Loucy (cell line): ENCODE results near the gene PPFIBP2.

Experiments used
- H2AFZ ChIP-seq: fragments of 200-600 bp; sonication (generic); 2 replicates; pipeline ENCODE4 v1.6.0; 2016; ENCODE audit warnings: antibody characterized with exemption, mild to moderate bottlenecking, low read length, moderate library complexity
- H3F3A ChIP-seq: fragments of 200-600 bp; 2 replicates; pipeline ENCODE4 v1.6.0; 2016; ENCODE audit warnings: antibody characterized with exemption, low read depth, mild to moderate bottlenecking
- H3K27me3 ChIP-seq: fragments of 200-600 bp; sonication (generic); 2 replicates; pipeline ENCODE4 v1.6.1; 2014; ENCODE audit warnings: low read length, mild to moderate bottlenecking; ENCODE audit not compliant: insufficient read depth, poor library complexity, severe bottlenecking
- H3K36me3 ChIP-seq: fragments of 200-600 bp; sonication (generic); 2 replicates; pipeline ENCODE4 v1.6.1; 2016; ENCODE audit warnings: low read length; ENCODE audit not compliant: insufficient read depth
- H3K4me1 ChIP-seq: fragments of 200-600 bp; sonication (generic); 2 replicates; pipeline ENCODE4 v1.5.1; 2014; ENCODE audit warnings: low read length, mild to moderate bottlenecking; ENCODE audit not compliant: insufficient read depth, poor library complexity, severe bottlenecking
- H3K4me2 ChIP-seq: fragments of 200-600 bp; sonication (generic); 2 replicates; pipeline ENCODE4 v1.6.0; 2014; ENCODE audit warnings: antibody characterized with exemption, low read length, low read depth, mild to moderate bottlenecking; ENCODE audit not compliant: poor library complexity, severe bottlenecking
- H3K4me3 ChIP-seq: fragments of 200-600 bp; sonication (generic); 2 replicates; pipeline ENCODE4 v1.5.1; 2014; ENCODE audit warnings: low read length, mild to moderate bottlenecking, mixed read lengths; ENCODE audit not compliant: poor library complexity, severe bottlenecking
- H3K79me2 ChIP-seq: fragments of 200-600 bp; sonication (generic); 2 replicates; pipeline ENCODE4 v1.6.1; 2014; ENCODE audit warnings: low read length; ENCODE audit not compliant: insufficient read depth
- H3K9ac ChIP-seq: fragments of 200-600 bp; sonication (generic); 2 replicates; pipeline ENCODE4 v1.6.0; 2014; ENCODE audit warnings: mild to moderate bottlenecking, low read depth, low read length, moderate library complexity; ENCODE audit not compliant: poor library complexity, severe bottlenecking
- H3K9me2 ChIP-seq: fragments of 200-600 bp; sonication (generic); replicated peaks from 2 replicates; pipeline ENCODE4 v1.6.1; 2016; ENCODE audit warnings: low read depth, low read length, mixed read lengths
- H3K9me3 ChIP-seq: fragments of 200-600 bp; sonication (generic); 2 replicates; pipeline ENCODE4 v1.6.1; 2014; ENCODE audit warnings: mild to moderate bottlenecking, antibody characterized with exemption, low read length, low read depth; ENCODE audit not compliant: insufficient read depth
- H4K20me1 ChIP-seq: fragments of 200-600 bp; sonication (generic); 2 replicates; pipeline ENCODE4 v1.6.0; 2014; ENCODE audit warnings: antibody characterized with exemption, low read length, mild to moderate bottlenecking; ENCODE audit not compliant: insufficient read depth, poor library complexity, severe bottlenecking
- EZH2phosphoT487 ChIP-seq: fragments of 200-600 bp; IDR thresholded peaks from 2 replicates; pipeline ENCODE4 v1.6.1; 2018; ENCODE audit warnings: antibody characterized with exemption, mild to moderate bottlenecking, moderate library complexity, borderline replicate concordance
- TF ChIP-seq, protein P1 (sequence below): fragments of 200-600 bp; sonication (generic); conservative IDR thresholded peaks from 2 replicates; pipeline ENCODE4 v1.5.1; 2014; ENCODE audit warnings: mild to moderate bottlenecking, antibody characterized with exemption, low read length

Gene PPFIBP2

DNA sequence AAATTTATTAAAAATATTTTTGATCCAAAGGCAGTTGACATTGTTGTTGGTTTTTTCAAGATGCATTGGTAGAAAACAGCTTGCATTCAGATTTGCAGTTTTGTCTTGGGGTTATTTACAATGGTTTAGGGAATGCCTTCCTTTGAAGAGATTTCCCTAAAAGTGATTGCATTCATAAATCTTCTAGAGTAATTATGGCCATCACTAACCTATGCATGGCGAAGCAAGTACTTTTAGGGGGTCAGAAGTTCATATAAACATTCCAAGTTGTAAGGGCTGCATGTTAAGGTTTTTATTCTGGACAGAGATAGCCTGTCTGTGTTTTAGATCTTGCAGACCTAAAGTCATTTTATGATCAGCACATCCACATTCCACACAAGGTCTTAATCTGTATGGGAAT, 53.5 kb downstream of the PPFIBP2 start:
- no peaks in the 10 kb centered on the region for H4K20me1 ChIP-seq
- TF ChIP-seq, protein P1, sequence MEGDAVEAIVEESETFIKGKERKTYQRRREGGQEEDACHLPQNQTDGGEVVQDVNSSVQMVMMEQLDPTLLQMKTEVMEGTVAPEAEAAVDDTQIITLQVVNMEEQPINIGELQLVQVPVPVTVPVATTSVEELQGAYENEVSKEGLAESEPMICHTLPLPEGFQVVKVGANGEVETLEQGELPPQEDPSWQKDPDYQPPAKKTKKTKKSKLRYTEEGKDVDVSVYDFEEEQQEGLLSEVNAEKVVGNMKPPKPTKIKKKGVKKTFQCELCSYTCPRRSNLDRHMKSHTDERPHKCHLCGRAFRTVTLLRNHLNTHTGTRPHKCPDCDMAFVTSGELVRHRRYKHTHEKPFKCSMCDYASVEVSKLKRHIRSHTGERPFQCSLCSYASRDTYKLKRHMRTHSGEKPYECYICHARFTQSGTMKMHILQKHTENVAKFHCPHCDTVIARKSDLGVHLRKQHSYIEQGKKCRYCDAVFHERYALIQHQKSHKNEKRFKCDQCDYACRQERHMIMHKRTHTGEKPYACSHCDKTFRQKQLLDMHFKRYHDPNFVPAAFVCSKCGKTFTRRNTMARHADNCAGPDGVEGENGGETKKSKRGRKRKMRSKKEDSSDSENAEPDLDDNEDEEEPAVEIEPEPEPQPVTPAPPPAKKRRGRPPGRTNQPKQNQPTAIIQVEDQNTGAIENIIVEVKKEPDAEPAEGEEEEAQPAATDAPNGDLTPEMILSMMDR, result no peak
- no peak for TF ChIP-seq EZH2phosphoT487
- H3K4me2 ChIP-seq, result no peak overlapping the region

DNA sequence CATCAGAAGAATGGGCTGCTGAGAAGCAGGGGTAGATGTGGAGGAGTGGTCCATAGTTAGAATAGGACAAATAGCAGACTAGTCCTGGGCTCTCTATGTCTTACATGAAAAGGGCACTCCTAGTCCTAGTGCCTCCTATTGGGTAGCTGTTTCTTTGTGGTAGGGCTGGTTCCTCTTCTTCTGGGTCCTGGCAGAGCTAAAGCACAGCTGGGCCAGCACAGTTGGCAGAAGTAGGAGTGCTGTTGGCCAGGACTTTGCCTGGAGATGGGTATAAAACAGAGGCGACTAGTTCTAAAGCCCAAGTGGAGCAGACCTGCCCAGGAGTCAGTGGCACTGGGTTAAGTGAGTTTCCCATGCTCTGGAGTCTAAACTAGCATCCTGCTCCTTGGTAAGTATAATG, 55.2 kb downstream of the PPFIBP2 start:
- TF ChIP-seq EZH2phosphoT487, result no peak
- TF ChIP-seq, protein P1, result no peak
- H3K4me2 ChIP-seq, result no peak overlapping the region
- H3K9me3 ChIP-seq, result no peaks in the 10 kb centered on the region
- H2AFZ ChIP-seq, result no peak overlapping the region
- H3K36me3 ChIP-seq, result no peaks in the 10 kb centered on the region
- no peak overlapping the region for H3K9ac ChIP-seq
- H3K27me3 ChIP-seq, result peaks cover 89% of the 10 kb centered on the region
- no peaks in the 10 kb centered on the region for H3K79me2 ChIP-seq
- no peak overlapping the region for H3K4me3 ChIP-seq
- no peaks in the 10 kb centered on the region for H3F3A ChIP-seq
- H3K4me1 ChIP-seq, result no peaks in the 10 kb centered on the region
- H4K20me1 ChIP-seq, result no peaks in the 10 kb centered on the region
- H3K9me2 ChIP-seq, result no peaks in the 10 kb centered on the region

More for the DNA sequence above, 53.5 kb downstream of the PPFIBP2 start:
- Histone ChIP-seq H3K27me3 (peaks cover 72% of the 10 kb centered on the region), H3K36me3 (no peaks in the 10 kb centered on the region), H3K79me2 (no peaks in the 10 kb centered on the region), H2AFZ (no peak overlapping the region), H3F3A (no peaks in the 10 kb centered on the region), H3K9me2 (no peaks in the 10 kb centered on the region), H3K4me3 (no peak overlapping the region), H3K9ac (no peak overlapping the region), H3K4me1 (no peaks in the 10 kb centered on the region), H3K9me3 (no peaks in the 10 kb centered on the region)

DNA sequence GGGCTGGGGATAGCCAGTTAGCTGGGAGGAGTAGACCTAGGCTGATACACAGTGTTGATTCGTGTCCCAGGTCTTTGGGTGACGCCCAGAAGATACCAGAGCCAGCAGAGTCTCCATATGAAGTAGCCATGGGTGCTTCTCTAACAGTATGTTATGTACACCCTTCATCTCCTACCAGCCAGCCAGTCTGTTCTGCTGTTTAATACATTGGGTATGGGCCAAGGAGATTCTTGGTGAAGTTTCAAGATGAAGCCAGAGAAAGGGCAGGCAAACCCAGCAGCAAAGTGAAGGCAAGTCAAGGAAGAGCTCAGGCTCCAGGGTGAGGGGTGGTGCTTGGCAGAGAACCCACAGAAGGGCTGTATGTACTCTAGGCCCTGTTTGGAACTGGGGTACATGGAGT, 56.4 kb downstream of the PPFIBP2 start:
- H3K4me1 ChIP-seq, result no peaks in the 10 kb centered on the region
- no peaks in the 10 kb centered on the region for H3K9me3 ChIP-seq
- H3K79me2 ChIP-seq, result no peaks in the 10 kb centered on the region
- H3K36me3 ChIP-seq, result no peaks in the 10 kb centered on the region
- H4K20me1 ChIP-seq, result no peaks in the 10 kb centered on the region
- H3K27me3 ChIP-seq, result peaks cover 94% of the 10 kb centered on the region
- H3K9ac ChIP-seq, result no peak overlapping the region
- no peak overlapping the region for H2AFZ ChIP-seq
- no peaks in the 10 kb centered on the region for H3F3A ChIP-seq
- no peaks in the 10 kb centered on the region for H3K9me2 ChIP-seq
- TF ChIP-seq EZH2phosphoT487, result no peak
- TF ChIP-seq, protein P1, result no peak
- no peak overlapping the region for H3K4me3 ChIP-seq
- no peak overlapping the region for H3K4me2 ChIP-seq
